NCI-H446 (cell line): ENCODE measurements around the gene GLIS1.
"Not testable (repeated sequence)": the region's sequence is repeated elsewhere in the genome, so short reads cannot be mapped to it uniquely, and the experiment has no call there.

ENCODE experiments used
- DNase-seq, 2 experiments: peaks; one replicate each; lab custom pipeline; 2025; lab: John Stamatoyannopoulos, UW

The GLIS1 gene

GRCh38 chr1:53739109-53739681 is at the start of gene GLIS1:
Gene GLIS1 (minus strand): TSS chr1:53739164. CDS start chr1:53738064, 1,100 bp downstream.
- peak; percentile 73 to 97 for DNase-seq

- no peak for DNase-seq
These were observed 48.7 kb upstream of the GLIS1 start for GRCh38 chr1:53787655-53788054.

GRCh38 chr1:53783056-53783455 is 44.1 kb upstream of the GLIS1 start:
- no peak for DNase-seq

- no peak for DNase-seq
These were observed 42.7 kb upstream of the GLIS1 start for GRCh38 chr1:53781654-53782053.

GRCh38 chr1:53777272-53777671 is 38.3 kb upstream of the GLIS1 start:
- no peak for DNase-seq

GRCh38 chr1:53771648-53772047 is 32.7 kb upstream of the GLIS1 start:
- DNase-seq: no peak

GRCh38 chr1:53769780-53770179 is 30.8 kb upstream of the GLIS1 start:
- DNase-seq: no peak

- DNase-seq: no peak
These were observed 30.2 kb upstream of the GLIS1 start for GRCh38 chr1:53769184-53769583.

GRCh38 chr1:53766831-53767405 is 28.0 kb upstream of the GLIS1 start:
- no peak for DNase-seq

GRCh38 chr1:53766194-53766742 is 27.3 kb upstream of the GLIS1 start:
- DNase-seq: no peak

GRCh38 chr1:53765657-53766056 is 26.7 kb upstream of the GLIS1 start:
- DNase-seq: no peak

GRCh38 chr1:53763911-53764310 is 24.9 kb upstream of the GLIS1 start:
- DNase-seq: no peak

- DNase-seq: no peak
These were observed 24.5 kb upstream of the GLIS1 start for GRCh38 chr1:53763461-53763860.

- not testable (repeated sequence) for DNase-seq
These were observed 21.5 kb upstream of the GLIS1 start for GRCh38 chr1:53760497-53760896.

GRCh38 chr1:53755874-53756273 is 16.9 kb upstream of the GLIS1 start:
- DNase-seq: peak in 1 of 2 experiments; percentile 17

- DNase-seq: peak; percentile 78 to 83
These were observed 15.7 kb upstream of the GLIS1 start for GRCh38 chr1:53754484-53755312.

- DNase-seq: no peak
These were observed 13.3 kb upstream of the GLIS1 start for GRCh38 chr1:53752281-53752680.

- DNase-seq: no peak
These were observed 8.9 kb upstream of the GLIS1 start for GRCh38 chr1:53747841-53748240.

GRCh38 chr1:53740621-53741105 is 1.7 kb upstream of the GLIS1 start:
- DNase-seq: peak; percentile 81 to 82

GRCh38 chr1:53738205-53739108 is 507 bp downstream of the GLIS1 start:
- DNase-seq: no peak

GRCh38 chr1:53737648-53738204 is 1.2 kb downstream of the GLIS1 start:
- DNase-seq: no peak
